PC-9 (cell line): ENCODE data around the gene TCP11.

Source experiments
- CTCF ChIP-seq: fragments of 200-600 bp; sonication (generic); conservative IDR thresholded peaks from 2 replicates; pipeline ENCODE4 v1.6.1; 2017; ENCODE audit warnings: mixed run types, antibody characterized with exemption, mild to moderate bottlenecking, moderate library complexity
- EZH2 ChIP-seq: fragments of 200-600 bp; sonication (generic); IDR thresholded peaks from 2 replicates; pipeline ENCODE4 v1.8.0; 2017; ENCODE audit warnings: antibody characterized with exemption, low read depth

- TF ChIP-seq CTCF (no peak), EZH2 (no peak)
Observed at GRCh38 chr6:35147486-35147885, 6.3 kb upstream of the TCP11 start.
